Measurements from ENCODE around the gene PLPPR4. TPM values are rescaled to one million over a fixed set of nuclear protein-coding genes. Genes with fewer than 3 reads are reported as not detected.

The PLPPR4 gene
- total RNA-seq, 2 donors from 2014 or later, result 0.37 to 0.51 TPM

- Histone ChIP-seq H3K4me1 (no peaks in the 10 kb centered on the region), H3K27me3 (no peaks in the 10 kb centered on the region), H3K4me3 (no peak overlapping the region), H3K36me3 (no peaks in the 10 kb centered on the region), H3K9me3 (no peaks in the 10 kb centered on the region), H3K27ac (no peak overlapping the region)
- TF ChIP-seq CTCF (IDR thresholded peaks at IDR 0.05), result no peak
- no peak for DNase-seq (ENCODE audit: low spot score)
These were observed 63.9 kb downstream of the PLPPR4 start for GRCh38 chr1:99328171-99328570.

GRCh38 chr1:99331083-99331482, 66.8 kb downstream of the PLPPR4 start:
- H3K4me1 ChIP-seq, result no peaks in the 10 kb centered on the region
- no peaks in the 10 kb centered on the region for H3K27me3 ChIP-seq
- no peak overlapping the region for H3K4me3 ChIP-seq
- H3K27ac ChIP-seq, result no peak overlapping the region
- DNase-seq (ENCODE audit: low spot score), result no peak
- no peak for TF ChIP-seq CTCF (IDR thresholded peaks at IDR 0.05)
- no peaks in the 10 kb centered on the region for H3K36me3 ChIP-seq
- H3K9me3 ChIP-seq, result no peaks in the 10 kb centered on the region

GRCh38 chr1:99331636-99332035, 67.3 kb downstream of the PLPPR4 start:
- no peak for DNase-seq (ENCODE audit: low spot score)
- TF ChIP-seq CTCF (IDR thresholded peaks at IDR 0.05), result no peak
- no peaks in the 10 kb centered on the region for H3K27me3 ChIP-seq

GRCh38 chr1:99332561-99332960, 68.3 kb downstream of the PLPPR4 start:
- DNase-seq (ENCODE audit: low spot score), result no peak
- no peak overlapping the region for H3K27ac ChIP-seq
- H3K27me3 ChIP-seq, result no peaks in the 10 kb centered on the region
- TF ChIP-seq CTCF (IDR thresholded peaks at IDR 0.05), result no peak
- H3K9me3 ChIP-seq, result no peaks in the 10 kb centered on the region
- no peak overlapping the region for H3K4me3 ChIP-seq
- no peaks in the 10 kb centered on the region for H3K4me1 ChIP-seq
- no peaks in the 10 kb centered on the region for H3K36me3 ChIP-seq

More at GRCh38 chr1:99331636-99332035, 67.3 kb downstream of the PLPPR4 start:
- Histone ChIP-seq H3K4me1 (no peaks in the 10 kb centered on the region), H3K36me3 (no peaks in the 10 kb centered on the region), H3K9me3 (no peaks in the 10 kb centered on the region), H3K4me3 (no peak overlapping the region), H3K27ac (no peak overlapping the region)

- Histone ChIP-seq H3K4me3 (no peak overlapping the region), H3K27me3 (no peaks in the 10 kb centered on the region), H3K36me3 (no peaks in the 10 kb centered on the region), H3K4me1 (no peaks in the 10 kb centered on the region), H3K9me3 (no peaks in the 10 kb centered on the region), H3K27ac (no peak overlapping the region)
- no peak for DNase-seq (ENCODE audit: low spot score)
- TF ChIP-seq CTCF (IDR thresholded peaks at IDR 0.05), result no peak
These were observed 70.7 kb downstream of the PLPPR4 start for GRCh38 chr1:99334991-99335390.

GRCh38 chr1:99347041-99347684, 82.9 kb downstream of the PLPPR4 start:
- no peaks in the 10 kb centered on the region for H3K36me3 ChIP-seq
- H3K4me1 ChIP-seq, result no peaks in the 10 kb centered on the region
- DNase-seq (ENCODE audit: low spot score), result no peak
- TF ChIP-seq CTCF (IDR thresholded peaks at IDR 0.05), result no peak
- no peak overlapping the region for H3K27ac ChIP-seq
- H3K4me3 ChIP-seq, result no peak overlapping the region
- H3K9me3 ChIP-seq, result no peaks in the 10 kb centered on the region
- no peaks in the 10 kb centered on the region for H3K27me3 ChIP-seq

Data from right atrium auricular region (tissue), 2 donors.